SU-DHL-6 (cell line): ENCODE data around the gene TBC1D5.

Experiments
- H2AFZ ChIP-seq: fragments of 200-600 bp; sonication (generic); 2 replicates; pipeline ENCODE4 v1.6.1; 2014; ENCODE audit warnings: low read depth, mild to moderate bottlenecking, moderate library complexity, mixed read lengths, antibody characterized with exemption, low read length; ENCODE audit not compliant: severe bottlenecking
- H3F3A ChIP-seq: fragments of 200-600 bp; shearing (Covaris generic); 2 replicates; pipeline ENCODE4 v1.6.0; 2016; ENCODE audit warnings: antibody characterized with exemption, mild to moderate bottlenecking; ENCODE audit not compliant: insufficient read depth
- H3K27ac ChIP-seq: fragments of 200-600 bp; sonication (generic); 2 replicates; pipeline ENCODE4 v1.5.1; 2016; ENCODE audit warnings: low read depth, mild to moderate bottlenecking, low read length, moderate library complexity, mixed read lengths
- H3K27me3 ChIP-seq: fragments of 200-600 bp; sonication (generic), shearing (Covaris generic); 2 replicates; pipeline ENCODE4 v1.6.0; 2014; ENCODE audit warnings: mild to moderate bottlenecking, low read length
- H3K36me3 ChIP-seq: fragments of 200-600 bp; sonication (generic); 2 replicates; pipeline ENCODE4 v1.6.1; 2014; ENCODE audit warnings: mild to moderate bottlenecking, low read length, mixed read lengths
- H3K4me2 ChIP-seq: fragments of 300-600, 200-600 bp; shearing (Covaris generic), sonication (generic); 2 replicates; pipeline ENCODE4 v1.6.0; 2014; ENCODE audit warnings: low read length, low read depth, mild to moderate bottlenecking; ENCODE audit not compliant: poor library complexity, severe bottlenecking
- H3K4me3 ChIP-seq: fragments of 200-600 bp; sonication (generic); 2 replicates; pipeline ENCODE4 v1.5.1; 2014; ENCODE audit warnings: antibody characterized with exemption, low read length, mild to moderate bottlenecking, mixed read lengths; ENCODE audit not compliant: insufficient read depth, poor library complexity, severe bottlenecking
- H3K79me2 ChIP-seq: fragments of 200-600 bp; sonication (generic); 2 replicates; pipeline ENCODE4 v1.6.1; 2014; ENCODE audit warnings: mild to moderate bottlenecking, low read length, moderate library complexity; ENCODE audit not compliant: insufficient read depth
- H3K9ac ChIP-seq: fragments of 200-600 bp; sonication (generic); 2 replicates; pipeline ENCODE4 v1.7.0; 2014; ENCODE audit warnings: mild to moderate bottlenecking, low read length
- H3K9me2 ChIP-seq: fragments of 200-600 bp; sonication (generic); replicated peaks from 2 replicates; pipeline ENCODE4 v1.6.1; 2014; ENCODE audit warnings: low read length; ENCODE audit not compliant: insufficient read depth
- H3K9me3 ChIP-seq: fragments of 200-600 bp; sonication (generic); 2 replicates; pipeline ENCODE4 v1.6.1; 2014; ENCODE audit warnings: low read length, mixed read lengths; ENCODE audit not compliant: insufficient read depth
- H4K20me1 ChIP-seq: fragments of 200-600 bp; sonication (generic); 2 replicates; pipeline ENCODE4 v1.6.1; 2014; ENCODE audit warnings: low read depth, mild to moderate bottlenecking, antibody characterized with exemption, low read length, moderate library complexity, mixed read lengths
- EZH2phosphoT487 ChIP-seq: fragments of 200-600 bp; sonication (generic), shearing (Covaris generic); conservative IDR thresholded peaks from 2 replicates; pipeline ENCODE4 v1.6.1; 2018; ENCODE audit warnings: mild to moderate bottlenecking, antibody characterized with exemption, low read length, moderate library complexity, mixed read lengths
- TF ChIP-seq, protein P1 (sequence below): fragments of 200-600 bp; sonication (generic); IDR thresholded peaks from one replicate; pipeline ENCODE4 v1.5.1; 2017; ENCODE audit warnings: antibody characterized with exemption, mild to moderate bottlenecking, low read length, moderate library complexity; ENCODE audit not compliant: insufficient read depth, poor library complexity, severe bottlenecking

Gene TBC1D5

DNA sequence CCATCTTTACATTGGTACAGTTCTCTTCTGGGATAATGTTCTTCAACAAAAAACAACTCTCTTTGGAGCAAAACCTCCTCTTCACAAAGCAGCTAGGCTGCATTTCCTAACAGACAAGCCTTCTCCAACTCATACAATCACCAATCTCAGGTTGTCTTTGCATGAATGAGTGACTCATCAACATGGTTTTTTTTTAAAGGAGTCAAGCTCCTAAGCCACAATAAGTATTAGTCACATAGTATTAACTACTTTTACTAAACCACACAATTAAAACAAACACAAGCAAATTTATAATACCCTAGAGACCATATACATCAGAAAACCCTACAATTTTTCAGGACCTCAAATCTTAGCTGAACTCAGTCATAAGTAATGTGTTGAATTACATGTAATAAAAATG is 137.4 kb downstream of the TBC1D5 start:
- 0 out of 2 replicates have a peak, but pooled peaks cover 3% of the 10 kb centered on the region for H3K79me2 ChIP-seq
- H3F3A ChIP-seq = no peaks in the 10 kb centered on the region
- no peaks in the 10 kb centered on the region for H3K27me3 ChIP-seq
- H3K4me3 ChIP-seq = no peak overlapping the region
- no peak overlapping the region for H2AFZ ChIP-seq
- no peak overlapping the region for H3K4me2 ChIP-seq
- H3K9ac ChIP-seq = no peak overlapping the region
- H3K9me3 ChIP-seq = no peaks in the 10 kb centered on the region
- no peaks in the 10 kb centered on the region for H4K20me1 ChIP-seq
- no peaks in the 10 kb centered on the region for H3K36me3 ChIP-seq
- H3K27ac ChIP-seq = no peak overlapping the region
- TF ChIP-seq, protein P1, sequence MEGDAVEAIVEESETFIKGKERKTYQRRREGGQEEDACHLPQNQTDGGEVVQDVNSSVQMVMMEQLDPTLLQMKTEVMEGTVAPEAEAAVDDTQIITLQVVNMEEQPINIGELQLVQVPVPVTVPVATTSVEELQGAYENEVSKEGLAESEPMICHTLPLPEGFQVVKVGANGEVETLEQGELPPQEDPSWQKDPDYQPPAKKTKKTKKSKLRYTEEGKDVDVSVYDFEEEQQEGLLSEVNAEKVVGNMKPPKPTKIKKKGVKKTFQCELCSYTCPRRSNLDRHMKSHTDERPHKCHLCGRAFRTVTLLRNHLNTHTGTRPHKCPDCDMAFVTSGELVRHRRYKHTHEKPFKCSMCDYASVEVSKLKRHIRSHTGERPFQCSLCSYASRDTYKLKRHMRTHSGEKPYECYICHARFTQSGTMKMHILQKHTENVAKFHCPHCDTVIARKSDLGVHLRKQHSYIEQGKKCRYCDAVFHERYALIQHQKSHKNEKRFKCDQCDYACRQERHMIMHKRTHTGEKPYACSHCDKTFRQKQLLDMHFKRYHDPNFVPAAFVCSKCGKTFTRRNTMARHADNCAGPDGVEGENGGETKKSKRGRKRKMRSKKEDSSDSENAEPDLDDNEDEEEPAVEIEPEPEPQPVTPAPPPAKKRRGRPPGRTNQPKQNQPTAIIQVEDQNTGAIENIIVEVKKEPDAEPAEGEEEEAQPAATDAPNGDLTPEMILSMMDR = no peak
- TF ChIP-seq EZH2phosphoT487 = no peak
- H3K9me2 ChIP-seq = no peaks in the 10 kb centered on the region

DNA sequence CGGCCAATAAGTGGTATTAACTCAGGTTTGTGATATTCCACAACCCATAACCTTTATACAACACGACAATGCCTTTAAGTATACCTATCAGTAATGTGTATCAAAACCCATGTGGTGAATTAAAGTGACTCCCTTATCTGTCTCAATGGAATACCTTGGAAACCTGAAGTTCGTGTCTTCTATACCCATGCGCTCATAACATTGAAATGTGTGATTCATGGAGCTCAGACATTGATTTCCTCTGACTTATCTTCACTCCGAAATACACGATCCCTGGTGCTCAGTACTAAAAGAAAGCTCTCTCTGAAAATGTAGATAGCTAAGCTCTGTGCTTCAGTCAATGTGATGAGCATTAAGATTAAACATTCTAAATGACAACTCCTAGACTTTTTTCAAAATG is 140.3 kb downstream of the TBC1D5 start:
- Histone ChIP-seq H3K79me2 (0 out of 2 replicates have a peak, but pooled peaks cover 3% of the 10 kb centered on the region), H3K36me3 (no peaks in the 10 kb centered on the region), H2AFZ (no peak overlapping the region), H3F3A (no peaks in the 10 kb centered on the region), H3K27ac (no peak overlapping the region), H3K27me3 (no peaks in the 10 kb centered on the region), H4K20me1 (no peaks in the 10 kb centered on the region), H3K4me2 (no peak overlapping the region), H3K9me2 (no peaks in the 10 kb centered on the region), H3K4me3 (no peak overlapping the region), H3K9ac (no peak overlapping the region), H3K9me3 (no peaks in the 10 kb centered on the region)
- no peak for TF ChIP-seq EZH2phosphoT487
- TF ChIP-seq, protein P1 = no peak

DNA sequence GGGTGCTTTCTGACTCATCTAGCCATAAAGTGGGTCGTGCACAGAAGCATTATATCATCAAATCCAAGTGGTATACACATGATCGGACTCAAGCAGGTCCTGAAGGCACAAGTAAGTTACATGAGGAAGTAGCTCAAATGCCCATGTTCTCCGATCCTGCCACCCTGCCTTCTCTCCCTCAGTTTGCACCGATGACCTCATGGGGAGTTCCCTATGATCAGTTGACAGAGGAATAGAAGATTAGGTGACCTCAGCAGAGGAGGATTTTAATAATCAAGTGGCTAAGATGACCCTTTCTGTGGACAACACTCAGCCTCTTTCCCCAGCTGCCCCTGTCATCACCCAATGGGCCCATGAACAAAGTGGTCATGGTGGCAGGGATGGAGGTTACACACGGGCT is 149.5 kb downstream of the TBC1D5 start:
- Histone ChIP-seq H4K20me1 (no peaks in the 10 kb centered on the region), H3K9me2 (no peaks in the 10 kb centered on the region), H3K9ac (no peak overlapping the region), H3K36me3 (no peaks in the 10 kb centered on the region; the same call in 1 of the 2 replicates), H3F3A (no peaks in the 10 kb centered on the region), H2AFZ (no peak overlapping the region), H3K79me2 (no peaks in the 10 kb centered on the region), H3K9me3 (0 out of 2 replicates have a peak, but pooled peaks cover 7% of the 10 kb centered on the region), H3K4me3 (no peak overlapping the region), H3K27me3 (no peaks in the 10 kb centered on the region), H3K27ac (no peak overlapping the region), H3K4me2 (no peak overlapping the region)
- TF ChIP-seq EZH2phosphoT487 = no peak
- TF ChIP-seq, protein P1 = no peak

DNA sequence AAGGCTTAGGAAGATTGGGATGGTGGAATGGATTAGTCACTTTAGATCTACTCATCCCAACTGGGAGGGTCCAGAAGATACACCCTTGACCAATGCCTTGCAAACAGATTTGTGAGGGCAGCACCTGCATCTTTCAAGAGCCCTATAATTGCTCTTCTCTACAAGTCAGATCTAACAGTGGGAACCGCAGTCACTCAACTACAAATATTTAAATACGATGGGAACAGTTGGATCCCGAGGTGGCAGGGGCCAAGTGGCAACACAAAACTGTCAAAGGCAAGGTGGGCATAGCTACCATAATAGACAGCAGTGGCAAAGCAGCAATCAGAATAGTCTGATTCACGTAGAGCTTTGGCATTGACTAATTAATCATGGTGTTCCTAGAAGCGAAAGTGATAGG is 152.0 kb downstream of the TBC1D5 start:
- H3K79me2 ChIP-seq = no peaks in the 10 kb centered on the region
- H3F3A ChIP-seq = no peaks in the 10 kb centered on the region
- H3K9me2 ChIP-seq = no peaks in the 10 kb centered on the region
- no peak overlapping the region for H2AFZ ChIP-seq
- H3K9ac ChIP-seq = no peak overlapping the region
- H4K20me1 ChIP-seq = no peaks in the 10 kb centered on the region
- 0 out of 2 replicates have a peak, but pooled peaks cover 7% of the 10 kb centered on the region for H3K9me3 ChIP-seq
- H3K27ac ChIP-seq = no peak overlapping the region
- no peaks in the 10 kb centered on the region for H3K27me3 ChIP-seq
- H3K4me2 ChIP-seq = no peak overlapping the region
- H3K4me3 ChIP-seq = no peak overlapping the region
- TF ChIP-seq, protein P1 = no peak
- TF ChIP-seq EZH2phosphoT487 = no peak
- H3K36me3 ChIP-seq = peaks cover 5% of the 10 kb centered on the region; the same call in 1 of the 2 replicates
